Vagina (tissue), 2 donors: Measurements from ENCODE around the gene SHD.
"Not testable (repeated sequence)": the region's sequence is repeated elsewhere in the genome, so short reads cannot be mapped to it uniquely, and the experiment has no call there.

ENCODE experiments used
- POLR2AphosphoS5 ChIP-seq, 2 donors: sonication (generic); formaldehyde crosslinking; IDR thresholded peaks; one replicate each; pipeline ENCODE4 v1.9.0; 2017; ENCODE audit warnings: antibody characterized with exemption in 2 of 2, mild to moderate bottlenecking in 2 of 2, low read depth in 1 of 2; ENCODE audit not compliant: insufficient read depth in 1 of 2
- TF ChIP-seq, protein P1 (sequence below), 3 experiments: fragments of 450-650 bp in 2 of 3; fragments of 200-600 bp in 1 of 3; sonication (generic) in 1 of 3; IDR thresholded peaks; one replicate each; pipeline ENCODE4 v1.5.1; 2017 to 2019; ENCODE audit warnings: antibody characterized with exemption in 3 of 3, mild to moderate bottlenecking in 2 of 3, moderate library complexity in 2 of 3

DNA sequence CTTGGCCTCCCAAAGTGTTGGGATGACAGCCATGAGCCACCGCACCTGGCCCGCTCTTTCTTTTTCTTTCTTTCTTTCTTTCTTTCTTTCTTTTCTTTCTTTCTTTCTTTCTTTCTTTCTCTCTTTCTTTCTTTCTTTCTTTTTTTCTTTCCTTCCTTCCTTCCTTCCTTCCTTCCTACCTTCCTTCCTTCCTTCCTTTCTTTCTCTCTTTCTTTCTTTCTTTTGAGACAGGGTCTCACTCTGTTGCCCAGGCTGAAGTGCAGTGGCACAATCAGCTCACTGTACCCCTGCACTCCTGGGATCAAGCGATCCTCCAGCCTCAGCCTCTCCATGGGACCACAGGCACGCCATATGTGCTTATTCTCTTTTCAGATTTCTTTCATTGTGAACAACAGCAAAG is 7.1 kb downstream of the SHD start:
- TF ChIP-seq, protein P1, sequence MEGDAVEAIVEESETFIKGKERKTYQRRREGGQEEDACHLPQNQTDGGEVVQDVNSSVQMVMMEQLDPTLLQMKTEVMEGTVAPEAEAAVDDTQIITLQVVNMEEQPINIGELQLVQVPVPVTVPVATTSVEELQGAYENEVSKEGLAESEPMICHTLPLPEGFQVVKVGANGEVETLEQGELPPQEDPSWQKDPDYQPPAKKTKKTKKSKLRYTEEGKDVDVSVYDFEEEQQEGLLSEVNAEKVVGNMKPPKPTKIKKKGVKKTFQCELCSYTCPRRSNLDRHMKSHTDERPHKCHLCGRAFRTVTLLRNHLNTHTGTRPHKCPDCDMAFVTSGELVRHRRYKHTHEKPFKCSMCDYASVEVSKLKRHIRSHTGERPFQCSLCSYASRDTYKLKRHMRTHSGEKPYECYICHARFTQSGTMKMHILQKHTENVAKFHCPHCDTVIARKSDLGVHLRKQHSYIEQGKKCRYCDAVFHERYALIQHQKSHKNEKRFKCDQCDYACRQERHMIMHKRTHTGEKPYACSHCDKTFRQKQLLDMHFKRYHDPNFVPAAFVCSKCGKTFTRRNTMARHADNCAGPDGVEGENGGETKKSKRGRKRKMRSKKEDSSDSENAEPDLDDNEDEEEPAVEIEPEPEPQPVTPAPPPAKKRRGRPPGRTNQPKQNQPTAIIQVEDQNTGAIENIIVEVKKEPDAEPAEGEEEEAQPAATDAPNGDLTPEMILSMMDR (IDR thresholded peaks at IDR 0.05), result not testable (repeated sequence)
- not testable (repeated sequence) for TF ChIP-seq POLR2AphosphoS5 (IDR thresholded peaks at IDR 0.05; ENCODE audit: insufficient read depth in 1 of 2, low read depth in 1 of 2)
